ENCODE data around the gene CHN1. TPM values are rescaled to one million over a fixed set of nuclear protein-coding genes. Genes with fewer than 3 reads are reported as not detected.

CHN1 gene
- total and polyA plus RNA-seq, 2 donors from 2014 or later = 6.5 to 14.1 TPM

- H3K4me3 ChIP-seq (ENCODE audit: low read length in 3 of 3) = no peak overlapping the region
- no peaks in the 10 kb centered on the region for H3K4me1 ChIP-seq (ENCODE audit: control insufficient read depth in 2 of 3, insufficient read depth in 2 of 3, low read depth in 1 of 3, low read length in 3 of 3)
- intact Hi-C loops (cut with DNase I) = no loop called here
- H3K9me3 ChIP-seq (ENCODE audit: control insufficient read depth in 2 of 3, insufficient read depth in 1 of 3, low read length in 3 of 3) = no peaks in the 10 kb centered on the region
- H3K36me3 ChIP-seq (ENCODE audit: control insufficient read depth in 2 of 3, insufficient read depth in 3 of 3, low read length in 3 of 3) = no peaks in the 10 kb centered on the region
- TF ChIP-seq CTCF (IDR thresholded peaks at IDR 0.05; ENCODE audit: borderline replicate concordance, extremely low read depth, insufficient read depth) = no peak
- H3K9ac ChIP-seq (ENCODE audit: low read length in 3 of 3) = no peak overlapping the region
- no peaks in the 10 kb centered on the region for H3K27me3 ChIP-seq (ENCODE audit: control insufficient read depth, insufficient read depth, low read length)
- FAIRE-seq = no peak
- no peak overlapping the region for H3K27ac ChIP-seq (ENCODE audit: low read depth in 2 of 2, low read length in 2 of 2)
- no peak for DNase-seq
Measured at GRCh38 chr2:174786066-174786725, 219.0 kb downstream of the CHN1 start.

- no peaks in the 10 kb centered on the region for H3K9me3 ChIP-seq (ENCODE audit: control insufficient read depth in 2 of 3, insufficient read depth in 1 of 3, low read length in 3 of 3)
- no peak overlapping the region for H3K9ac ChIP-seq (ENCODE audit: low read length in 3 of 3)
- no peaks in the 10 kb centered on the region for H3K36me3 ChIP-seq (ENCODE audit: control insufficient read depth in 2 of 3, insufficient read depth in 3 of 3, low read length in 3 of 3)
- H3K27ac ChIP-seq (ENCODE audit: low read depth in 2 of 2, low read length in 2 of 2) = no peak overlapping the region
- no peak for DNase-seq
- H3K27me3 ChIP-seq (ENCODE audit: control insufficient read depth, insufficient read depth, low read length) = no peaks in the 10 kb centered on the region
- no peak for TF ChIP-seq CTCF (IDR thresholded peaks at IDR 0.05; ENCODE audit: borderline replicate concordance, extremely low read depth, insufficient read depth)
- intact Hi-C loops (cut with DNase I) = no loop called here
- no peaks in the 10 kb centered on the region for H3K4me1 ChIP-seq (ENCODE audit: control insufficient read depth in 2 of 3, insufficient read depth in 2 of 3, low read depth in 1 of 3, low read length in 3 of 3)
- no peak for FAIRE-seq
- H3K4me3 ChIP-seq (ENCODE audit: low read length in 3 of 3) = no peak overlapping the region
Measured at GRCh38 chr2:174785481-174785880, 219.7 kb downstream of the CHN1 start.

DNA sequence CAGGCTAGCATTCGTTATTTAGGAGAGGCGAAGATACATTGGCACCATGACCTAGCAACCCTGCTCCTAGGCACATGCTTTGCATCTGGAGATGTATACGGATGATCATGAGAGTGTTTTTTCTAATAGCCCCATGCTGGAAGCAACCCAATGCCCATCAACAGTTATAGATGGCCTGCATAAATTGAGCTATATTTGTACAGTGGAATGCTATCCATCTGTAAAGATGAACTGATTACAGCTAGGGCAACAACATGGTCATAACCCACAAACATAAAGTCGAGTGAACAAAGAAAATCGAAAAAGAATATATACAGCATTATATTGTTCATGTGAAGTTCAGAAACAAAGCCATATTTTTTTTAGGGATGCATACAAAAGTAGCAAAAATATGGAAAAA is 220.3 kb downstream of the CHN1 start:
- H3K9ac ChIP-seq (ENCODE audit: low read length in 3 of 3) = no peak overlapping the region
- H3K4me1 ChIP-seq (ENCODE audit: control insufficient read depth in 2 of 3, insufficient read depth in 2 of 3, low read depth in 1 of 3, low read length in 3 of 3) = no peaks in the 10 kb centered on the region
- no peaks in the 10 kb centered on the region for H3K27me3 ChIP-seq (ENCODE audit: control insufficient read depth, insufficient read depth, low read length)
- H3K36me3 ChIP-seq (ENCODE audit: control insufficient read depth in 2 of 3, insufficient read depth in 3 of 3, low read length in 3 of 3) = no peaks in the 10 kb centered on the region
- H3K9me3 ChIP-seq (ENCODE audit: control insufficient read depth in 2 of 3, insufficient read depth in 1 of 3, low read length in 3 of 3) = no peaks in the 10 kb centered on the region
- DNase-seq (no peak), FAIRE-seq (no peak)
- intact Hi-C loops (cut with DNase I) = no loop called here
- H3K27ac ChIP-seq (ENCODE audit: low read depth in 2 of 2, low read length in 2 of 2) = no peak overlapping the region
- H3K4me3 ChIP-seq (ENCODE audit: low read length in 3 of 3) = no peak overlapping the region
- TF ChIP-seq CTCF (IDR thresholded peaks at IDR 0.05; ENCODE audit: borderline replicate concordance, extremely low read depth, insufficient read depth) = no peak

DNA sequence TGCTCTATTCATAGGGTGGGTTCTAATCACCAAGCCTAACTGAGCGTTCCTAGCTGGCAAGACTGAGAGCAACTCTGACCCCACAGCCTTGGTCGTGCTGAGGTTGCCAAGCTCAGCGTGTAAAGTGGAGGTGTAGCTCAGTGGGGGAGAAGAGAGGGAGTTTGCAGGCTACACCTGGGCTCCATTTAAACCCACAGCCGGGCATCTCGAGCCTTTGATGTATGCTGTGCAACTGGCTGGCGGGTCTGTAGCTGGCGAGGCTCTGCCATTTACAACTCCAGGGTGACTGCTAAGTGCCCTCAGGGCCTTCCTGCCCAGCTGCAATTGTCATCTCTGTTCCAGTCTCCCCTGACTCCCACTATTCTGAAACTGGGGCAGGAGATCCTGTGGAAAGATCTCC is 220.9 kb downstream of the CHN1 start:
- Histone ChIP-seq H3K9ac (ENCODE audit: low read length in 3 of 3) (no peak overlapping the region), H3K27me3 (ENCODE audit: control insufficient read depth, insufficient read depth, low read length) (no peaks in the 10 kb centered on the region), H3K4me1 (ENCODE audit: control insufficient read depth in 2 of 3, insufficient read depth in 2 of 3, low read depth in 1 of 3, low read length in 3 of 3) (no peaks in the 10 kb centered on the region), H3K4me3 (ENCODE audit: low read length in 3 of 3) (no peak overlapping the region), H3K9me3 (ENCODE audit: control insufficient read depth in 2 of 3, insufficient read depth in 1 of 3, low read length in 3 of 3) (no peaks in the 10 kb centered on the region), H3K36me3 (ENCODE audit: control insufficient read depth in 2 of 3, insufficient read depth in 3 of 3, low read length in 3 of 3) (no peaks in the 10 kb centered on the region), H3K27ac (ENCODE audit: low read depth in 2 of 2, low read length in 2 of 2) (no peak overlapping the region)
- intact Hi-C loops (cut with DNase I) = no loop called here
- no peak for FAIRE-seq
- no peak for TF ChIP-seq CTCF (IDR thresholded peaks at IDR 0.05; ENCODE audit: borderline replicate concordance, extremely low read depth, insufficient read depth)
- DNase-seq = no peak

All from kidney (tissue), 14 donors.